ENCODE data around the gene PRR16. TPM values are rescaled to one million over a fixed set of nuclear protein-coding genes. Genes with fewer than 3 reads are reported as not detected.

Gene PRR16
- total and polyA plus RNA-seq, 2 of the 13 experiments (the other 11 are each of a cell fraction or from before 2014, with no cell fraction given): not detected

- TF ChIP-seq, protein P1, sequence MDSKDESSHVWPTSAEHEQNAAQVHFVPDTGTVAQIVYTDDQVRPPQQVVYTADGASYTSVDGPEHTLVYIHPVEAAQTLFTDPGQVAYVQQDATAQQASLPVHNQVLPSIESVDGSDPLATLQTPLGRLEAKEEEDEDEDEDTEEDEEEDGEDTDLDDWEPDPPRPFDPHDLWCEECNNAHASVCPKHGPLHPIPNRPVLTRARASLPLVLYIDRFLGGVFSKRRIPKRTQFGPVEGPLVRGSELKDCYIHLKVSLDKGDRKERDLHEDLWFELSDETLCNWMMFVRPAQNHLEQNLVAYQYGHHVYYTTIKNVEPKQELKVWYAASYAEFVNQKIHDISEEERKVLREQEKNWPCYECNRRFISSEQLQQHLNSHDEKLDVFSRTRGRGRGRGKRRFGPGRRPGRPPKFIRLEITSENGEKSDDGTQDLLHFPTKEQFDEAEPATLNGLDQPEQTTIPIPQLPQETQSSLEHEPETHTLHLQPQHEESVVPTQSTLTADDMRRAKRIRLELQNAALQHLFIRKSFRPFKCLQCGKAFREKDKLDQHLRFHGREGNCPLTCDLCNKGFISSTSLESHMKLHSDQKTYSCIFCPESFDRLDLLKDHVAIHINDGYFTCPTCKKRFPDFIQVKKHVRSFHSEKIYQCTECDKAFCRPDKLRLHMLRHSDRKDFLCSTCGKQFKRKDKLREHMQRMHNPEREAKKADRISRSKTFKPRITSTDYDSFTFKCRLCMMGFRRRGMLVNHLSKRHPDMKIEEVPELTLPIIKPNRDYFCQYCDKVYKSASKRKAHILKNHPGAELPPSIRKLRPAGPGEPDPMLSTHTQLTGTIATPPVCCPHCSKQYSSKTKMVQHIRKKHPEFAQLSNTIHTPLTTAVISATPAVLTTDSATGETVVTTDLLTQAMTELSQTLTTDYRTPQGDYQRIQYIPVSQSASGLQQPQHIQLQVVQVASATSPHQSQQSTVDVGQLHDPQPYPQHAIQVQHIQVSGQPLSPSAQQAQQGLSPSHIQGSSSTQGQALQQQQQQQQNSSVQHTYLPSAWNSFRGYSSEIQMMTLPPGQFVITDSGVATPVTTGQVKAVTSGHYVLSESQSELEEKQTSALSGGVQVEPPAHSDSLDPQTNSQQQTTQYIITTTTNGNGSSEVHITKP (CRISPR knock-in tag; IDR thresholded peaks at IDR 0.05; ENCODE audit: low read depth): no peak
- TF ChIP-seq CC2D1A (CRISPR knock-in tag; IDR thresholded peaks at IDR 0.05) (no peak), ZNF333 (CRISPR knock-in tag; IDR thresholded peaks at IDR 0.05; ENCODE audit: borderline replicate concordance) (no peak), RFX1 (IDR thresholded peaks at IDR 0.05) (no peak), SKI (IDR thresholded peaks at IDR 0.05; ENCODE audit: partially characterized antibody) (no peak), ZNF567 (CRISPR knock-in tag; IDR thresholded peaks at IDR 0.05; ENCODE audit: borderline replicate concordance) (no peak), ZFP90 (CRISPR knock-in tag; IDR thresholded peaks at IDR 0.05; ENCODE audit: borderline replicate concordance) (no peak), CREB1 (IDR thresholded peaks at IDR 0.05) (no peak), CREB1 (CRISPR knock-in tag; IDR thresholded peaks at IDR 0.05) (no peak), ZNF709 (CRISPR knock-in tag; IDR thresholded peaks at IDR 0.05) (no peak), SKIL (CRISPR knock-in tag; IDR thresholded peaks at IDR 0.05; ENCODE audit: borderline replicate concordance) (no peak)
- TF ChIP-seq, protein P2, sequence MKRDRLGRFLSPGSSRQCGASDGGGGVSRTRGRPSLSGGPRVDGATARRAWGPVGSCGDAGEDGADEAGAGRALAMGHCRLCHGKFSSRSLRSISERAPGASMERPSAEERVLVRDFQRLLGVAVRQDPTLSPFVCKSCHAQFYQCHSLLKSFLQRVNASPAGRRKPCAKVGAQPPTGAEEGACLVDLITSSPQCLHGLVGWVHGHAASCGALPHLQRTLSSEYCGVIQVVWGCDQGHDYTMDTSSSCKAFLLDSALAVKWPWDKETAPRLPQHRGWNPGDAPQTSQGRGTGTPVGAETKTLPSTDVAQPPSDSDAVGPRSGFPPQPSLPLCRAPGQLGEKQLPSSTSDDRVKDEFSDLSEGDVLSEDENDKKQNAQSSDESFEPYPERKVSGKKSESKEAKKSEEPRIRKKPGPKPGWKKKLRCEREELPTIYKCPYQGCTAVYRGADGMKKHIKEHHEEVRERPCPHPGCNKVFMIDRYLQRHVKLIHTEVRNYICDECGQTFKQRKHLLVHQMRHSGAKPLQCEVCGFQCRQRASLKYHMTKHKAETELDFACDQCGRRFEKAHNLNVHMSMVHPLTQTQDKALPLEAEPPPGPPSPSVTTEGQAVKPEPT (CRISPR knock-in tag; IDR thresholded peaks at IDR 0.05; ENCODE audit: low read depth): no peak
Observed at GRCh38 chr5:120706877-120707276, 242.8 kb downstream of the PRR16 start (continued).
